Esophagus muscularis mucosa (tissue), 4 donors: Measurements from ENCODE around the gene POFUT2.

Source experiments
- CTCF ChIP-seq, 3 experiments: fragments of 200-600 bp in 2 of 3; fragments of 450-650 bp in 1 of 3; sonication (generic) in 2 of 3; IDR thresholded peaks; one replicate each; pipeline ENCODE4 v1.5.1; 2017 to 2019; ENCODE audit warnings: antibody characterized with exemption in 3 of 3, mild to moderate bottlenecking in 2 of 3, moderate library complexity in 1 of 3
- EP300 ChIP-seq: sonication (generic); formaldehyde crosslinking; IDR thresholded peaks from one replicate; pipeline ENCODE4 v1.6.1; 2017; ENCODE audit warnings: antibody characterized with exemption
- POLR2A ChIP-seq: fragments of 450-650 bp; IDR thresholded peaks from one replicate; pipeline ENCODE4 v1.6.1; 2017; ENCODE audit warnings: antibody characterized with exemption, moderate library complexity, mild to moderate bottlenecking, low read depth
- POLR2AphosphoS5 ChIP-seq, 2 donors: sonication (generic); formaldehyde crosslinking; IDR thresholded peaks; one replicate each; pipeline ENCODE4 v1.6.1; 2017; ENCODE audit warnings: antibody characterized with exemption in 2 of 2

GRCh38 chr21:45259206-45259840, 28.4 kb downstream of the POFUT2 start:
- TF ChIP-seq CTCF (IDR thresholded peaks at IDR 0.05) (no peak), POLR2A (no peak), EP300 (no peak), POLR2AphosphoS5 (IDR thresholded peaks at IDR 0.05) (no peak)
